ENCODE measurements around the gene NOS1AP.

Gene NOS1AP

DNA sequence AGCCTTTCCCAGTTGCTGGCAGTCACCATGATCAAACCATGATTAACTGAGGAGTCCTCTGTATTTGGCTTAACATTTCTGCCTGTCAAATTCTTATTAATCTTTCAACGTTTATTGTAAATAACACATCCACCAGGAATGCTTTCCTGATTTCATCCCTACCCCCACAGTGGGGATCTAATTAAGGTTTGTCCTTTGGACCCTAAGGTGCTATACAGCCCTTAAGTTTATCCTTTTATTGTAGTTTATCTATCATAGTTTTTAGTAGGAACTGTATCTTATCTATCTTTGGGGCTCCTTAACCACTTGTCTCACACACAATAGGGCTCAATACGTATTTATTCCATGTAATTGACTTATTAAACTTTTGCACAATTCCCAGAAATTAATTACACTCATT is 246.2 kb downstream of the NOS1AP start:
- DNase-seq (ENCODE audit: low read depth): no peak
- TF ChIP-seq POLR2A (IDR thresholded peaks at IDR 0.05; ENCODE audit: extremely low read depth, insufficient read length): no peak
- TF ChIP-seq, protein P1, sequence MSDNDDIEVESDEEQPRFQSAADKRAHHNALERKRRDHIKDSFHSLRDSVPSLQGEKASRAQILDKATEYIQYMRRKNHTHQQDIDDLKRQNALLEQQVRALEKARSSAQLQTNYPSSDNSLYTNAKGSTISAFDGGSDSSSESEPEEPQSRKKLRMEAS (IDR thresholded peaks at IDR 0.05; ENCODE audit: low read depth, low read length): no peak
- TF ChIP-seq, protein P2, sequence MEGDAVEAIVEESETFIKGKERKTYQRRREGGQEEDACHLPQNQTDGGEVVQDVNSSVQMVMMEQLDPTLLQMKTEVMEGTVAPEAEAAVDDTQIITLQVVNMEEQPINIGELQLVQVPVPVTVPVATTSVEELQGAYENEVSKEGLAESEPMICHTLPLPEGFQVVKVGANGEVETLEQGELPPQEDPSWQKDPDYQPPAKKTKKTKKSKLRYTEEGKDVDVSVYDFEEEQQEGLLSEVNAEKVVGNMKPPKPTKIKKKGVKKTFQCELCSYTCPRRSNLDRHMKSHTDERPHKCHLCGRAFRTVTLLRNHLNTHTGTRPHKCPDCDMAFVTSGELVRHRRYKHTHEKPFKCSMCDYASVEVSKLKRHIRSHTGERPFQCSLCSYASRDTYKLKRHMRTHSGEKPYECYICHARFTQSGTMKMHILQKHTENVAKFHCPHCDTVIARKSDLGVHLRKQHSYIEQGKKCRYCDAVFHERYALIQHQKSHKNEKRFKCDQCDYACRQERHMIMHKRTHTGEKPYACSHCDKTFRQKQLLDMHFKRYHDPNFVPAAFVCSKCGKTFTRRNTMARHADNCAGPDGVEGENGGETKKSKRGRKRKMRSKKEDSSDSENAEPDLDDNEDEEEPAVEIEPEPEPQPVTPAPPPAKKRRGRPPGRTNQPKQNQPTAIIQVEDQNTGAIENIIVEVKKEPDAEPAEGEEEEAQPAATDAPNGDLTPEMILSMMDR (IDR thresholded peaks at IDR 0.05; ENCODE audit: low read depth, low read length): no peak
- no peak for TF ChIP-seq MYC (IDR thresholded peaks at IDR 0.05; ENCODE audit: low read depth, low read length)

DNA sequence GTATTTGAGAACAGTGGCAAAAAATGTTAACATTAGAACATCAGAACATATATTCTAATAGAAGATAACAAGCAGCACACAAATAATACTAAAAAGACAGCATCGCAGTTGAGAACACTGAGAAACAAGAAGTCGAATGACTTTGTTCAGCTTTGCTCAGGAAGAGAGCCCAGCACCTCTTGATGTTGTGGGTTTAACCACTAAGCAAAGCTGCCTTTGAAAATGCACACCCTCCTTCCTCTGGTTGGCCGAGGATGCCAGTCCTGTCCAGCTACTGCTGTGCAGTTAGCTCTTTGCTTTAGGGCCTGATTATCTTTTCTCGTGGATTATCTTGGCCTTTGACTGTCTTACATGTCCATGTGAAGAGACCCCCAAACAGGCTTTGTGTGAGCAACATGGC is 246.7 kb downstream of the NOS1AP start:
- TF ChIP-seq POLR2A (IDR thresholded peaks at IDR 0.05; ENCODE audit: extremely low read depth, insufficient read length): no peak
- TF ChIP-seq, protein P1 (IDR thresholded peaks at IDR 0.05; ENCODE audit: low read depth, low read length): no peak
- TF ChIP-seq MYC (IDR thresholded peaks at IDR 0.05; ENCODE audit: low read depth, low read length): no peak
- TF ChIP-seq, protein P2 (IDR thresholded peaks at IDR 0.05; ENCODE audit: low read depth, low read length): no peak
- no peak for DNase-seq (ENCODE audit: low read depth)
- no peak overlapping the region for H3K4me3 ChIP-seq (ENCODE audit: low read depth, low read length)

More for the DNA sequence above, 246.2 kb downstream of the NOS1AP start:
- H3K4me3 ChIP-seq (ENCODE audit: low read depth, low read length): no peak overlapping the region

DNA sequence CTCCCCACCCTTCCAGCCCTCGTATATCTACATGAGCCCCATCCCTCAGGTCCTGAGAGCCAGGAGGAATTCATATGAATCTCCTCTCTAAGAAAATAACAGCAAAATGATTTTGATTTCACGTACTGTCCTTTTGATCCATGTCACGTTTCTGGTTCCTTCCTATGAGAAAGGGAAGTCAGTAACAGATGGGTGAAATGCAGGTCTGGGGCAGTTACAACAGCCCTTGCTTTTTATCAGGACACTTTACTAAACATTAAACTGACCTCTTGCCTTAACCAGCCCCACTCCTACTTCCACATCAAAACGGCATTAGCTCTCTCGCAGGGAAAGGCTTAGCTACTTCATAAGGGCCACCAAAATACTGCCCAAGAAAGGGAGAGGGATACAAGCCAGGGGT is 248.1 kb downstream of the NOS1AP start:
- DNase-seq (ENCODE audit: low read depth): no peak
- H3K4me3 ChIP-seq (ENCODE audit: low read depth, low read length): no peak overlapping the region
- TF ChIP-seq MYC (IDR thresholded peaks at IDR 0.05; ENCODE audit: low read depth, low read length) (no peak), POLR2A (IDR thresholded peaks at IDR 0.05; ENCODE audit: extremely low read depth, insufficient read length) (no peak)
- TF ChIP-seq, protein P1 (IDR thresholded peaks at IDR 0.05; ENCODE audit: low read depth, low read length): no peak
- TF ChIP-seq, protein P2 (IDR thresholded peaks at IDR 0.05; ENCODE audit: low read depth, low read length): no peak

DNA sequence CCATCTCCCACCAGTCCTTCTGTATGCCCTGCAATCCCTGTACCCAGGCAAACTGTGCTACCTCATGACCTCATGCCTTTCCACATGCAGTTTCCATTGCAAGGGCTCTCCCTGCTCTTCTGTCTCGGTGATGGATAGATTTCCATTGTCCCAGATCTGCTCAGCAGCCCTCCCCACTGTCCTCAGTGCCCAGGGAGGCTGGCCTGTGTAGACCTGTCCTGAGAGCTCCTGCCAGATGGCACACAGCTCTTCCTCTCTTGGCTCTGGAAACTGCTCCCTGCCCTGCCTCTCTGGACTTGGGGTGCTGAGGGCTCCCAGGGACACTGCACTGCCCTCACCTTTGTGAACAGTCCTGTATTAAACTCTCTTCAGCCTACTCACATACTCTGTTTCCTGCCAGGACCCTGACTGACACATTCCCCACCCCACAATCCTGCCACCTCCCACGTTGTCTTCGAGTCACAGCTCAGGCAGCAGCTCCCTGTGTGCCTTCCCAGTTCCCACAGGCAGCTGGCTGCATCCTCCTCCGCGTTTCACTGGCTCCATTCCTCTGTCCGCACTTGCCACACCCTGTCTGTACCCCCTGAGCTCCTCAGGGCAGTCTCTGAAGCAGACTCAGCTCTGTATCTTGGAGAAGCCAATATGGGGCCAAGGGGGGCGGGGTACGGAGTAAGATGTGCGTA is 250.1 kb downstream of the NOS1AP start:
- no peak overlapping the region for H3K4me3 ChIP-seq (ENCODE audit: low read depth, low read length)
- no peak for DNase-seq (ENCODE audit: low read depth)
- TF ChIP-seq MYC (IDR thresholded peaks at IDR 0.05; ENCODE audit: low read depth, low read length) (no peak), POLR2A (IDR thresholded peaks at IDR 0.05; ENCODE audit: extremely low read depth, insufficient read length) (no peak)
- TF ChIP-seq, protein P2 (IDR thresholded peaks at IDR 0.05; ENCODE audit: low read depth, low read length): no peak
- TF ChIP-seq, protein P1 (IDR thresholded peaks at IDR 0.05; ENCODE audit: low read depth, low read length): no peak

DNA sequence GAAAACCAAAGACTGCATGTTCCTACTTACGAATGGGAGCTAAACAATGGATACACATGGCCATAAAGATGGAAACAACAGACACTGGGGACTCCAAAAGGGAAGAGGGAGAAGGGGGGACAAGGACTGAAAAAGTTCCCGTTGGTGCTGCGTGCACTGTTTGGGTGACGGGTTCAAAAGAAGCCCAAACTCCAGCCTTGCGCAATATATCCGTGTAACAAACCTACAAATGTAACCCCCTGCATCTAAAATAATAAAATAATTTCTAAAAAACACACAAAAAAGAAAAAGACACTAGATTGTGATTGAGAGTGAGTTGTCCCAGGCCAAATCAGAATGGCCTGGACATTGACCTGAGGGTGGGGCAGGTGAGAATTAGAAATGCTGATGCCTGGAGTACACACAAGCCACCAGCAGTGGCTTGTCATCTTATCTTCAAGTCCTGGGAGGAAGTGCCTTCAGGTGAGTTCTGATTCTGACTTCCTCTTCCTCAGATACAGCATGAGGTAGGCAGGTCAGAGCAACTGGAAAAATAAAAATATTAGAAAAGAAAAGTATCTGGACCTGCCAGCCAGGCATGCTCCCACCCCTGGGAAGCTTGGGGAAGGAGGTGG is 252.4 kb downstream of the NOS1AP start:
- TF ChIP-seq, protein P2 (IDR thresholded peaks at IDR 0.05; ENCODE audit: low read depth, low read length): no peak
- no peak for TF ChIP-seq POLR2A (IDR thresholded peaks at IDR 0.05; ENCODE audit: extremely low read depth, insufficient read length)
- no peak for TF ChIP-seq MYC (IDR thresholded peaks at IDR 0.05; ENCODE audit: low read depth, low read length)
- TF ChIP-seq, protein P1 (IDR thresholded peaks at IDR 0.05; ENCODE audit: low read depth, low read length): no peak
- no peak overlapping the region for H3K4me3 ChIP-seq (ENCODE audit: low read depth, low read length)
- no peak for DNase-seq (ENCODE audit: low read depth)
